WTC11 (cell line): ENCODE data around the gene GPR143. TPM values are rescaled to one million over a fixed set of nuclear protein-coding genes. Genes with fewer than 3 reads are reported as not detected.

Experiments used
- ATAC-seq: fragments of 200-7000 bp; cut with Tn5 transposase; 2 replicates; pipeline ENCODE4 v1.10.0; 2021; ENCODE audit warnings: mild to moderate bottlenecking, moderate library complexity
- CTCF ChIA-PET: fragments of 300-600 bp; sonication (Branson Sonifier 250); formaldehyde crosslinking; loops from one replicate; lab custom pipeline; 2021; ENCODE audit warnings: antibody characterized with exemption; lab: Charles Lee
- POLR2A ChIA-PET: fragments of 350-600 bp; sonication (Branson Sonifier 250); formaldehyde crosslinking; loops from one replicate; lab custom pipeline; 2021; ENCODE audit warnings: antibody characterized with exemption; lab: Charles Lee
- DNase-seq: peaks from one replicate; pipeline ENCODE4 v3.0.0; 2021; ENCODE audit warnings: low spot score
- H3K27ac Mint-ChIP-seq: 2 replicates; pipeline ENCODE4 v1.8.0; 2021; ENCODE audit warnings: mixed read lengths
- H3K27me3 Mint-ChIP-seq: 2 replicates; pipeline ENCODE4 v1.8.0; 2021; ENCODE audit warnings: low read depth, mild to moderate bottlenecking, moderate library complexity, mixed read lengths
- H3K36me3 Mint-ChIP-seq: 2 replicates; pipeline ENCODE4 v1.8.0; 2021; ENCODE audit warnings: mixed read lengths
- H3K4me1 Mint-ChIP-seq: 2 replicates; pipeline ENCODE4 v1.8.0; 2022; ENCODE audit warnings: mixed read lengths
- H3K4me3 Mint-ChIP-seq: 2 replicates; pipeline ENCODE4 v1.8.0; 2021; ENCODE audit warnings: mild to moderate bottlenecking, moderate library complexity, mixed read lengths
- H3K9me3 Mint-ChIP-seq: 2 replicates; pipeline ENCODE4 v1.8.0; 2021; ENCODE audit warnings: mixed read lengths
- AFF4 ChIP-seq: sonication (generic); formaldehyde crosslinking; IDR thresholded peaks from 2 replicates; pipeline ENCODE4 v1.8.1; 2023; ENCODE audit warnings: mild to moderate bottlenecking, missing genetic modification reagents, borderline replicate concordance
- CREM ChIP-seq: sonication (generic); formaldehyde crosslinking; IDR thresholded peaks from 2 replicates; pipeline ENCODE4 v1.8.1; 2022; ENCODE audit warnings: mild to moderate bottlenecking, missing genetic modification reagents, moderate library complexity
- FOXK1 ChIP-seq: sonication (generic); formaldehyde crosslinking; IDR thresholded peaks from 2 replicates; pipeline ENCODE4 v1.8.0; 2022; ENCODE audit warnings: mild to moderate bottlenecking, moderate library complexity, missing genetic modification reagents
- GABPB1 ChIP-seq: sonication (generic); formaldehyde crosslinking; IDR thresholded peaks from 2 replicates; pipeline ENCODE4 v1.8.1; 2023; ENCODE audit warnings: mild to moderate bottlenecking, missing genetic modification reagents
- GTF2I ChIP-seq: fragments of 250-450 bp; sonication (Bioruptor Pico); conservative IDR thresholded peaks from 2 replicates; pipeline ENCODE4 v1.4.0; 2021; ENCODE audit warnings: mild to moderate bottlenecking
- IRF1 ChIP-seq: sonication (generic); formaldehyde crosslinking; IDR thresholded peaks from 2 replicates; pipeline ENCODE4 v1.8.0; 2023; ENCODE audit warnings: missing genetic modification reagents
- IRF2 ChIP-seq: sonication (generic); formaldehyde crosslinking; IDR thresholded peaks from 2 replicates; pipeline ENCODE4 v1.8.0; 2022; ENCODE audit warnings: low read depth, missing genetic modification reagents, borderline replicate concordance
- KAT7 ChIP-seq: sonication (generic); formaldehyde crosslinking; IDR thresholded peaks from 2 replicates; pipeline ENCODE4 v1.8.1; 2023; ENCODE audit warnings: missing genetic modification reagents, mild to moderate bottlenecking, borderline replicate concordance
- NR2C2 ChIP-seq: sonication (generic); formaldehyde crosslinking; IDR thresholded peaks from 2 replicates; pipeline ENCODE4 v1.8.0; 2022; ENCODE audit warnings: mild to moderate bottlenecking, missing genetic modification reagents
- PREB ChIP-seq: sonication (generic); formaldehyde crosslinking; IDR thresholded peaks from 2 replicates; pipeline ENCODE4 v1.8.1; 2022; ENCODE audit warnings: mild to moderate bottlenecking, missing genetic modification reagents, moderate library complexity, borderline replicate concordance
- RELA ChIP-seq: sonication (generic); formaldehyde crosslinking; IDR thresholded peaks from 2 replicates; pipeline ENCODE4 v1.8.1; 2022; ENCODE audit warnings: missing genetic modification reagents, mild to moderate bottlenecking, borderline replicate concordance
- SMAD4 ChIP-seq: sonication (generic); formaldehyde crosslinking; IDR thresholded peaks from 2 replicates; pipeline ENCODE4 v1.8.0; 2022; ENCODE audit warnings: mild to moderate bottlenecking, missing genetic modification reagents
- TEAD1 ChIP-seq: sonication (generic); formaldehyde crosslinking; IDR thresholded peaks from 2 replicates; pipeline ENCODE4 v1.8.0; 2022; ENCODE audit warnings: mild to moderate bottlenecking, missing genetic modification reagents
- ZNF121 ChIP-seq: sonication (generic); formaldehyde crosslinking; IDR thresholded peaks from 2 replicates; pipeline ENCODE4 v1.8.0; 2023; ENCODE audit warnings: missing genetic modification reagents
- ZNF219 ChIP-seq: sonication (generic); formaldehyde crosslinking; IDR thresholded peaks from 2 replicates; pipeline ENCODE4 v1.8.0; 2023; ENCODE audit warnings: missing genetic modification reagents, mild to moderate bottlenecking, borderline replicate concordance
- ZNF317 ChIP-seq: sonication (generic); formaldehyde crosslinking; IDR thresholded peaks from 2 replicates; pipeline ENCODE4 v1.8.1; 2023; ENCODE audit warnings: low read depth, mild to moderate bottlenecking, moderate library complexity, missing genetic modification reagents, borderline replicate concordance
- ZNF423 ChIP-seq: fragments of 250-450 bp; sonication (Bioruptor Pico); IDR thresholded peaks from 2 replicates; pipeline ENCODE4 v2.1.2; 2022; ENCODE audit warnings: mild to moderate bottlenecking, moderate library complexity
- ZNF512 ChIP-seq: sonication (generic); formaldehyde crosslinking; IDR thresholded peaks from 2 replicates; pipeline ENCODE4 v1.8.1; 2022; ENCODE audit warnings: missing genetic modification reagents, borderline replicate concordance
- total RNA-seq: library from RNA; stranded (reverse); gene quantifications from 3 replicates; pipeline ENCODE4 v1.2.3, GENCODE V29; 2021
- TF ChIP-seq, protein P1 (sequence below): sonication (generic); formaldehyde crosslinking; IDR thresholded peaks from 2 replicates; pipeline ENCODE4 v1.8.1; 2023; ENCODE audit warnings: mild to moderate bottlenecking, missing genetic modification reagents, moderate library complexity
- TF ChIP-seq, protein P2 (sequence below): fragments of 250-450 bp; sonication (Bioruptor Pico); IDR thresholded peaks from 2 replicates; pipeline ENCODE4 v1.9.0; 2021; ENCODE audit warnings: mild to moderate bottlenecking

Gene GPR143
- total RNA-seq, 1 experiment from 2014 or later: 18.3 TPM

DNA sequence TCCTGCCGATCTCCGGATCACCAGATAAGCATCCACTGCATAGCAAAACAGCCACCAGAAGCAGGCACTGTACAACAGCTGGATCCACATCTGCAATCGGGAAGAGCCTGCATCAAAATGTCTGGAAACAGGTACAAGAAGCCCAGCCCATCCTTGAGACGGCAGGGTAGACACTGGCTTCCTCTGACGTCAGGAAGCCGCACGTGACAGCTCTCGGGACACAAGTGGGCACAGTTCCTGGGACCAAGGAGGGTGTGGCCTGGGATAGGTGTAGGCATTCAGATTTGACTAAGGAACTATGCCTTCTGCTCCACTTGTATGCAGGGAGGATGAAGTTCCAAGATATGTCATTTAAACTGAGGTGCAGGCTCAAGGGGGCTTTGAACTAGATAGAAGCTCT lies 6.3 kb downstream of the GPR143 start:
- no peaks in the 10 kb centered on the region for H3K27me3 Mint-ChIP-seq
- H3K36me3 Mint-ChIP-seq: peaks cover 5% of the 10 kb centered on the region; the same call in 1 of the 2 replicates
- H3K4me1 Mint-ChIP-seq: peaks cover 4% of the 10 kb centered on the region
- no peak for TF ChIP-seq ZNF317 (CRISPR knock-in tag)
- TF ChIP-seq IRF2 (CRISPR knock-in tag): no peak
- TF ChIP-seq, protein P1, sequence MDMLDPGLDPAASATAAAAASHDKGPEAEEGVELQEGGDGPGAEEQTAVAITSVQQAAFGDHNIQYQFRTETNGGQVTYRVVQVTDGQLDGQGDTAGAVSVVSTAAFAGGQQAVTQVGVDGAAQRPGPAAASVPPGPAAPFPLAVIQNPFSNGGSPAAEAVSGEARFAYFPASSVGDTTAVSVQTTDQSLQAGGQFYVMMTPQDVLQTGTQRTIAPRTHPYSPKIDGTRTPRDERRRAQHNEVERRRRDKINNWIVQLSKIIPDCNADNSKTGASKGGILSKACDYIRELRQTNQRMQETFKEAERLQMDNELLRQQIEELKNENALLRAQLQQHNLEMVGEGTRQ (CRISPR knock-in tag): no peak
- no peak for TF ChIP-seq NR2C2 (CRISPR knock-in tag)
- TF ChIP-seq FOXK1 (CRISPR knock-in tag): no peak
- TF ChIP-seq PREB: no peak
- no peak for TF ChIP-seq GTF2I (CRISPR knock-in tag)
- no peak for TF ChIP-seq ZNF121 (CRISPR knock-in tag)
- no peak for TF ChIP-seq TEAD1 (CRISPR knock-in tag)
- no peak for TF ChIP-seq SMAD4 (CRISPR knock-in tag)
- no peak for TF ChIP-seq KAT7 (CRISPR knock-in tag)
- TF ChIP-seq RELA: no peak
- no peak for TF ChIP-seq ZNF512
- TF ChIP-seq ZNF423 (CRISPR knock-in tag): no peak
- TF ChIP-seq GABPB1 (CRISPR knock-in tag): no peak
- TF ChIP-seq, protein P2, sequence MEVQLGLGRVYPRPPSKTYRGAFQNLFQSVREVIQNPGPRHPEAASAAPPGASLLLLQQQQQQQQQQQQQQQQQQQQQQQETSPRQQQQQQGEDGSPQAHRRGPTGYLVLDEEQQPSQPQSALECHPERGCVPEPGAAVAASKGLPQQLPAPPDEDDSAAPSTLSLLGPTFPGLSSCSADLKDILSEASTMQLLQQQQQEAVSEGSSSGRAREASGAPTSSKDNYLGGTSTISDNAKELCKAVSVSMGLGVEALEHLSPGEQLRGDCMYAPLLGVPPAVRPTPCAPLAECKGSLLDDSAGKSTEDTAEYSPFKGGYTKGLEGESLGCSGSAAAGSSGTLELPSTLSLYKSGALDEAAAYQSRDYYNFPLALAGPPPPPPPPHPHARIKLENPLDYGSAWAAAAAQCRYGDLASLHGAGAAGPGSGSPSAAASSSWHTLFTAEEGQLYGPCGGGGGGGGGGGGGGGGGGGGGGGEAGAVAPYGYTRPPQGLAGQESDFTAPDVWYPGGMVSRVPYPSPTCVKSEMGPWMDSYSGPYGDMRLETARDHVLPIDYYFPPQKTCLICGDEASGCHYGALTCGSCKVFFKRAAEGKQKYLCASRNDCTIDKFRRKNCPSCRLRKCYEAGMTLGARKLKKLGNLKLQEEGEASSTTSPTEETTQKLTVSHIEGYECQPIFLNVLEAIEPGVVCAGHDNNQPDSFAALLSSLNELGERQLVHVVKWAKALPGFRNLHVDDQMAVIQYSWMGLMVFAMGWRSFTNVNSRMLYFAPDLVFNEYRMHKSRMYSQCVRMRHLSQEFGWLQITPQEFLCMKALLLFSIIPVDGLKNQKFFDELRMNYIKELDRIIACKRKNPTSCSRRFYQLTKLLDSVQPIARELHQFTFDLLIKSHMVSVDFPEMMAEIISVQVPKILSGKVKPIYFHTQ (CRISPR knock-in tag): no peak
- TF ChIP-seq ZNF219 (CRISPR knock-in tag): no peak
- no peak for TF ChIP-seq IRF1 (CRISPR knock-in tag)
- no peak for TF ChIP-seq AFF4 (CRISPR knock-in tag)
- no peak for TF ChIP-seq CREM
- H3K27ac Mint-ChIP-seq: no peak overlapping the region
- DNase-seq: no peak
- H3K9me3 Mint-ChIP-seq: no peaks in the 10 kb centered on the region
- ChIA-PET POLR2A (no interaction called here), CTCF (no interaction called here)
- no peak for ATAC-seq
- no peak overlapping the region for H3K4me3 Mint-ChIP-seq
